Right kidney (tissue), 1 donor: ENCODE data around the gene PIK3C3.
"Not testable (repeated sequence)": the region's sequence is repeated elsewhere in the genome, so short reads cannot be mapped to it uniquely, and the experiment has no call there.

Experiments used
- DNase-seq: peaks from one replicate; pipeline ENCODE4 v3.0.0-alpha.2; 2016

The PIK3C3 gene

DNA sequence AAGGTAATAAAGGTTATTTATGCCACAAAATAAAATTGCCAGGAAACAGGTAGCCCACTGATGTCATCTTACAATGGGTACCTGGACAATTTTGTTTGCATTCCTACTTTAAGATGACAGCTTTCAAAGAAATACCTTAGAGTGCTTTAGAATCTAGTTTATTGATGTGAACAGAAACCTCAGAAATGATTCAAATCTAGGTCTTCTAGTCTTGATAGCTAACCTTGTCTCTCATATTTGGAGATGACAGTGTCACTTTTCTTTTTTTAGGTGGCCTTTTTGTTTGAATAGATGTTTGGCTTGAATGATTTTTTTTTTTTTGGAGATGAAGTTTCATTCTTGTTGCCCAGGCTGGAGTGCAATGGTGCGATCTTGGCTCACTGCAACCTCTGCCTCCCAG lies 69.1 kb downstream of the PIK3C3 start:
- no peak for DNase-seq

DNA sequence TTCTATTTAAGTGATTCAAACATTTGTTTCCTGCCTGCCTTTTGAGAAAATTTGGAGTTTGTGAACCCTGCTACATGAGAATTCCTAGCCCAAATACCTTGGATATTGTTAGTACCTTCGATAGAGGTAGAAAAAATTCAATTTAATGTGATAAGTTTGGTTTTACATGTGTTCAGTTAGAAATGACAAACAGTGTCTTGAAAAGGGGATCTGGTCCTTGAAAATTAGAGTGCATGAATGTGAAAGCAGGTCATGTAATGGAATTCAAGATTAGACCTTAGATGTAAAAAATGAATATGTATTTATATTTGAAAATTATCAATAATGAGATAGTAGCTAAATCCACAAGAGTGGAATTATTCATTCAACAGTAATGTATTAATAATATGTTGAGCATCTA lies 70.5 kb downstream of the PIK3C3 start:
- no peak for DNase-seq

DNA sequence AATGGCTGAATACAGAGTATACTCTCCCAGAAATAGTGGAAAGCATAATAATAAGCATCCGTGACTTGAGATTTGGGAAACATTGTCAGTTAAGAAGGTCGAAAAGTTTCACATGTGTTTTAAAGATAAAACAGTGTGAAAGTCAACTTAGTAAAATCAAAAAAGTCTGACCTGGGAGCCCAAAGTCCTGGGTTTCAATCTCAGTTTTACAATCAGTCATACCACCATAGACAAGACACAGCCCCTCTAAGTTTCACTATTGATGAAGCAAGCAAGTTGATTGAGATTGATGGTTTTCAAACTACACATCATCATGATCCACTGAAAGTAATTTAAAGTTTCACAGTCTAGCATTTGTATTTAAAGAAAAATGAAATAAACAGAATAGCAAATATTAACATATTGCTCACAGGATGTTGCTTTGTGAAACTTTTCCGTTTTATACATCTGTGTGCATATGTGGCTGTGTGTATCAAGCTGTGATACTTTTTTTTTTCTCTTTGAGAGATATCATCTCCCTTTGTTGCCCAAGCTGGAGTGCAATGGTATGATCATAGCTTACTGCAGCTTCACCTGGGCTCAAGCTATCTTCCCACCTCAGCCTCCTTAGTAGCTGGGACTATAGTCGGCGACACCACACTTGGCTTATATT lies 71.1 kb downstream of the PIK3C3 start:
- DNase-seq, result no peak

DNA sequence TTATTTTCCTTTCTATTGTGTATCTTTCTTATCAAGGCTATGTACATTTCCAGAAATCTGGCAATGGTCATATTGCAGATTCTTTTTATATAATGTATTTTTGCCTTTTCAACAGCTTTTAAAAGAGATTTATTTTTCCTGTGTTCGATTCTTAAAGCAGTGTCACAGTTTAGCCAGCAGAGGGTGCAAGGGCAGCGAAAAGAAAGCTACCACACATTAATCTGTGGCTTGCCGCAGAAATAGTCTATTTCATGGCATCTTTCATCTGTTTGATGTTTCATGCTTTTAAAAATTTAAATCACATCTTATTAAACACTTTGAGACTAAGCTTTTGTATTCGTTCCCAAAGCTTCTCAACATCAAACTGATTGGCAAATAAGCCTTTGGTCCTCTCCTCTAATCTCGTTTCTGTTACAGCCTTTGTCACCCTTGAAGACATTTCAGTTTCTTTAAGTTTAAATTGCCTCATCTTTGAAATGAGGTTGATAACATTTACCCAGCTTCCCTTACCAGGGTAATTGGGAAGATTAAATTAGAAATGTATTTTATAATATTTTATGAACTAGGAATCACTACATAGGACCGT lies 73.3 kb downstream of the PIK3C3 start:
- DNase-seq, result no peak

DNA sequence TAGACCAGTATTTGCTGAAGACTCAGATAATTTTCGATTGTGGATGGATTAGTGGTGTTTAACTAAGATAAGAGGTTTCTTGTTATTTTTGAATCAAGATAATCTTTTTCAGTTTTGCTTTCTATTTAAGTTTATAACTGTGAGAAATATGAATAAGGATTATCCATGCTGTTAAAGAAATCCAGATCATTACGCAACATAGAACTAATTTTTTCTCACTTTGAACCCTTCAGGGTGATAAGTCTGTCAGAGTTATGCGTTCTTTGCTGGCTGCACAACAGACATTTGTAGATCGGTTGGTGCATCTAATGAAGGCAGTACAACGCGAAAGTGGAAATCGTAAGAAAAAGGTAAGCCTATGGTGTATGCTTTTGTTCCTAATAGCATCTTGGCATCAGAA lies 74.1 kb downstream of the PIK3C3 start:
- DNase-seq, result no peak

DNA sequence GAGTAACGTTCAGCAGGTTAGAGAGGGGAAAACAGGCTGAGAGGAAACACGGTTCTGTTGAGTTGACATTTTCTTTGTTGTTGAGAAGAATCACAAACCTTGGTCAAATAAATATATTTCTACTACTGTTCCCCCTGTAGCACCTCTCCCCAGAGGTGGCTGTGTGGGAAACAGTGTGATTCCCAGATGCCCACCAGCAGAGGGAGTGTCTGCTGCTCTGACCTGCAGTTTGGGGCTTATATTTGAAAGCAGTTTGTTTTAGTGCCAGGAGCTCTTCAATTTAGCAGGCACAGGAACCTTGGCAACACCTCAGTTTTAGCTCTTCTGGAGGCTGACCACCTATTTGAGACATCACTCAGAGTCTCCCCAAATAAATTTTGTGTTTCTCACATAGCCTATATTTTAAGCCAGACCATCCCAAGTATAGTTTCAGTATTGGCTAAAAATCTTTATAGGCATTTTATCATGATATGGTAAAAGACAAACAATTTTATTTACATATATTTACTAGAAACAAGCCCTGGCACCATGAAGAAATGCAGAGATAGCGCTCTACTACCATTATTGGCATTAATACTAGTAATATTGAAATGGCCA lies 75.7 kb downstream of the PIK3C3 start:
- DNase-seq, result no peak

DNA sequence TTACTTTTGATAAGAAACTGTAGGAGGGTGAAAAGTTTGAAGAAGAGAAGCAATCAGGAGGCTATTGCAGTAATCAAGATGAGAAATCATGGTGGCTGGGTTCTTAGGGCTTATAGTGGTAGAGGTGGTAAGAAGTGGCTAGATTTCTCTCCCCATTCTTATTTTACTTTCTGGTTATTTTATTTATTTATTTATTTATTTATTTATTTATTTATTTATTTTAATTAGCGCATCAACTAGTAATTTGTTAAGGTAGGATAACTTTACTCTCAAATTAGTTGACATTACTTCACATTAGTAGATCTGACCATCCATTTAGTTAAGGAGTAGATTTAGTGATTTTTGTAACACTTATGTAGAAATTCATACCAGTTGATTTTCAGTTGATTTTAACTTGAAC lies 77.4 kb downstream of the PIK3C3 start:
- DNase-seq, result no peak

DNA sequence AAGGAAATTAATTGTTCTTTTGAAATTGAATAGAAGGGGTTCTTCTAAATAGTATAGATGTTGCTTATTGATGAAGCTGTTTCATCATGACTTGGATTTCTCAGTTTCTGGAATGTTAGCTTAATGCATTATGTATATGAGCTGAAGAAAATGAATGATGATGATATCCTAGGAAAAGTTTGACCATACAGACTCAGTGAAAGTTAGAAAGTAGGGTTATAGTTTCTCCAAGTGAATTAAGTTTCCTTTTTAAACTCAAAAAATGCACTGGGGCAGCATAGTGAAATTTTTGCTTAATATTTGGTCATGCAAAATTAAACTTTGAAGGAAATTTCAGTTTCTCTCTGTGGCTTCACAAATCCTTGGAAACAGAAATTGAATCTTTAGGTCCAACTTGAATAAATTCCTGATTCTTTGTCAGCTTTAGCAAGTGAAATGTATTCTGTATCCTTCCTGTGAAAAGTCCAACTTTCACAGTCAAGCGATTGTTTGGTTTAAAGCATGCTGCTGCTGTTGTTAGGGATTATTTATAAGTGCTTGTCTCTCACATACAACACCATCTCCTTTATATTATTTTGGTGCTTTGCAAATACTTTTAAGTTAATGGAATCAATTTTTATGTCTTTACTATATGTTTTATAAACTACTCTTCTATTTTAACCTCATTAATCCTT lies 78.2 kb downstream of the PIK3C3 start:
- DNase-seq, result no peak

DNA sequence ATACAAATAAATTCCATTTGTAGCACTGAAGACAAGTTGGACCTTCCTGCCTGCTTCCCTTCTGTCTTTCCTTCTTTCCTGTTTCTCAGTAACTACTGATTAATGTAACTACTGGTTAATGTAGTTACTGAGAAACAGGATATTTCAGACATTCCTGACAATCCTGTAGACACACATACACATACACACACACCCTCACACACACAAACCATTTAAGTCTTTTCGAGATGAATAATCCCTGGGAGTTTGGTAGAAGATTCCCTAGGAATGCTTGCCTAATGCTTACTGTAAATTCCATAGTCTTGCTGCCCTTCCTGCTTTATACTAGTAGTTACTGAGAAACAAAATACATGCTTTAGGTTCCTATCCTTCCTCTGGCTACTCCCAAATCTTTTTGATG lies 83.9 kb downstream of the PIK3C3 start:
- peak; percentile 10 for DNase-seq

DNA sequence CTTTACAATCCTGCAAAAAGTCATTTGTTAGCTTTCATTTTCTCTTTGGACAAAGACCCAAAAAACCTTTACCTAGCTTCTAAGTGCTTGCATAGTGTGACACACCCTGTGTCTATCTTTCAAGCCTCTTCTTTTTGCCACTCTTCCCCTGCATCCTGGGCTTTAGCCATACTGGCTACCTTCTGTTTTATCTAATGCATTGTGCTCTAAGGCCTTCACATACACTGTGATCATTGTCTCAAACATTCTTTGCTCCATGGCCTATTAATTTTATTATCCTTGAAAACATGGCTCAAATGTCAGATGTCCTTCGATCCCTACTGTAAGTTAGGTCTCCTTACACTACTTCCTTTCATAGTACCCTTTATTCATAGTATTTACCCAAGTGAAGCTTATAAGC lies 84.4 kb downstream of the PIK3C3 start:
- DNase-seq, result no peak

DNA sequence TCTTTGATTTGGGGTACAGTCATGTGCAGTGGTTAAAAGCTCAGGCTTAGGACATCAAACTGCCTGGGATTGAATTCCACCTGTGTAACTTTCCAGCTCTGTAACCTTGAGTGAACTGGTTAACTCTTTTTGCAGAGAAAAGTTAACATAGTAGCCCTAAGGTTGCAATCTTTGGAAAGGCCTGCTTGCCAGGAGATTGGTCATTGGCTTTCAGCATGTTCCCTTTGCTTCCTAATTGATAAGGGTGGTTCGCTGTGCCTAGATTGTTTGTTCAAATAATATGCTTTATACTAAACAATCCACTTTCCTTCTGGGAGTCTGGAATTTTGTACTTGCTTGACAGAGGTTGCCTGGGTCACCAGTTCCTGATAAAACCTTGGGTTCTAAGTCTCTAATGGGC lies 86.8 kb downstream of the PIK3C3 start:
- no peak for DNase-seq

DNA sequence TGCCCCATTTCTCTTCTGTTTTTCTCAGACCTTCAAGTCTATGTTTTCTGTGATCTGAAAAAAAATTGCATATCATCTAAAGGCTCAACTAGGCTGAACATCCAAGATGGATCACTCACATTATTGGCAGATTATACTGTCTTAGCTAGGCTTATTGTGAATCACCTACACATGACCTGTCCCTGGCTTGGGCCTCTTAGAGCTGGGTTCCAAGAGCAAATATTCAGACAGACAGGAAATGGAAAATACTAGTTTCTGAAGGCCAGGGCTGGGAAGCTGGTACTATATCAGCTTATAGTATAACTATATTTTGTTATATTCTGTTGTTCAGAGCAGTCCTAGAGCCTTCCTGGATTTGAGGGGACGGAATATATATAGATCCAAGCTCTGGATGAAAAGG lies 90.3 kb downstream of the PIK3C3 start:
- DNase-seq, result no peak

DNA sequence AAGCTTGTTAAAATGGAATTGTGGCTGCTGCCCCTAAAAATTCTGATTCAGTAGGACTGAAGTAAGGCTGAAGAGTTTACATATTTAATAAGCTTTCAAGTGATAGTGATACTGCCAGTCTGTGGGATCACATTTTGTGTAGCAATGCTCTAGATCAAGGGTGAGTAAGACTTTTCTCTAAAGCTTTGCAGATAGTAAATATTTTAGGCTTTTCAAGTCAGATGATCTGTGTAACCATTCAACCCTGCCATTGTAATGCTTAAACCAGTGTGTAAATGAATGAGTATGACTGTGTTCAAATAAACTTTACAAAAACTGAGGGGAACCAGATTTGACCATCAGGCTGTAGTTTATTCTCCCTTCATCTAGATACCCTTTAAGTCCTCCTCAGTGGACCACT lies 92.7 kb downstream of the PIK3C3 start:
- DNase-seq, result no peak

DNA sequence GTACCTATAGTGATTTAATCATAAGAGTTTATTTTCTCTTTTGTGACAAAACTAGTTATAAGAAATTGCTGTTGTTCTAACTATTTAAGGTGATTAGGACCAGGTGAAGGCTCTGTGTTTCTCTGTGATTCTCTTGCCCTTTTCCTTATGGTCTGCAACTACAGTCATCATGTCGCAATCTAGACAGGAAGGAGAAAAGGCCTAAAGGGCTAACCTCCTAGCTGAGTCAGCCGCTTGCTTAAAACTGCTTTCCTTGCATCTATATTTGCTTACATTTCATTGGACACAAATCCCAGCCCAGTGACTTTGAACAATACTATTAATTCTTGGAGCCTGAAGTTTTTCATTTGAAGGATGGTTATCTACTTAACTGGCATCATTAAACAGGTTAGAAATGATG lies 93.1 kb downstream of the PIK3C3 start:
- no peak for DNase-seq

DNA sequence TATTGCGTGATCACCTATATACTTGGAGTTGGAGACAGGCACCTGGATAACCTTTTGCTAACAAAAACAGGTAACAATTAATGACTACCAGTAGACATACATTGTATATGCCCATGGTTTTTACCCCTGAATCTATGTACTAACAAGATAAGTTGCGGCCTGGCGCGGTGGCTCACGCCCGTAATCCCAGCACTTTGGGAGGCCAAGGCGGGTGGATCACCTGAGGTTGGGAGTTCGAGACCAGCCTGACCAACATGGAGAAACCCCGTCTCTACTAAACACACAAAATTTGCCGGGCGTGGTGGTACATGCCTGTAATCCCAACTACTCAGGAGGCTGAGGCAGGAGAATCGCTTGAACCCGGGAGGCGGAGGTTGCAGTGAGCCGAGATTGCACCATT lies 94.5 kb downstream of the PIK3C3 start:
- not testable (repeated sequence) for DNase-seq

DNA sequence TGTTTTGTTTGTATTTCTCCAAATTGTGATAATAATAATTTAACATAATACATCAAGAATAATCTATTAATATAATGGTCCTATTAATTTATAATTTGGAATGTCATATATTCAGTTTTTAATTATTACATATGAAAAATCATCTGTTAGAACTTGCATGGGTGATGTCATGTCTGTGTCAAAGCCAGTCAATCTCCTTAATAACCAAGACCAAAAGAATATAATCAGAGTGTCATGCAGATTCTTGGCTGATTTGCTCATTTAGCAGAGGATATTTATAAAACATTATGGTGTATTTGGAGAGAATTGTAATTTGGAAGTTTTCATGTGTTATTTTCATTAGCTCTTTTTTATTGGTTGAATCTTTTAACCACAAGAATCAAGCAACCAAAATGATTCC lies 96.4 kb downstream of the PIK3C3 start:
- no peak for DNase-seq

DNA sequence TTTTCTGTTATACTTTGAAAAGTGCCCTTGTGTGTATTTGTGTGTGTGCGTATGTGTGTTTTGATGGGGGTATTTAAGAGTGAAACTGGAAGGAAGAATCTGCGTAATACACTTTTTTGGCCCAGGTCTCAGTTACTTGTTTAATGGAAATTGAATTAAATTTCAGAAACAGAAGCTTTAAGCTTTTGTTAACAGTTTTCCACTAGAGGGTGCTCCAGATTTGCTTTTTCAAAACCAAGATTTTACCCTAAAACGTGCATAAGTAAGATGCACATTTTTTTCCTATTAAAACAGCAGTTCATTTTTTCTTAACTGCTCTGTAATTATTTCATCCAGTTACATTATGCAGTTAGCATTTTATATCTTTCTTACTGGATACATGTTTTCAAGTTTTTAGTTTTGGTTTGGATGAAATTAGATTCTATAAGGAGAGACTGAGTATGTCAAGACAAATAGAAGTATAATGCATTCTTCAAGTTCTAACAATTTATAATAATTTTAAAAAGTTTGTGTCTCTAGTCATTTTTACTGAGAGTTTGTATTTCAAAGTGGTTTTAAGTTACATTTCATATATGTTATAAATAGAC lies 97.2 kb downstream of the PIK3C3 start:
- no peak for DNase-seq

DNA sequence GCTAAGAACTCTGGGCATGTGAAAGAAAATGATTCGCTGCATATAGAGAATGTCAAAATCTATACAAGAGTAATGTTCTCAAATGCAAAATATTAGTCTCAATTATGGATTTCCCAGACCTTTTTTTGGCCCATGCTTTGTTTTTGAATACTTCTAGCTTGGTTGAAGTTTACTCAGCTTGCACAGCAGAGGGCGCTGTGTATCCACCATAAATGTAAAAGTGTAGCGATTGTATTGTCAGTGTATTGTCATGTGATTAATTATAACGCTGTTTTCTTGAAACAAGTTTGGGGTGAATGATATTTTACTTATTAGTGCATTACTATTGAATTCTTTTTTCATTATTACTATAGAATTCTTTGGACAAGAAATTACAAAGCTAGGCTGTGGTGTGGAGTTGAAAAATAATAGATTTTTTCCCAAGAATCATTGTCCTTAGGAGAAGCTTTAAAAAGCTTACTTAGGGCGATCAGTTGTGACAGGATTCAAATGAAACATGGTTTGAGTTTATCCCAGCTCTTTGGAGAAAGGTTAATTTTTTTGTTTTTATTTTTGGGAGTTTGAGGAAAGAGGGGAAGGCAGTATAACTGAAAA lies 98.3 kb downstream of the PIK3C3 start:
- peak; percentile 21 for DNase-seq

DNA sequence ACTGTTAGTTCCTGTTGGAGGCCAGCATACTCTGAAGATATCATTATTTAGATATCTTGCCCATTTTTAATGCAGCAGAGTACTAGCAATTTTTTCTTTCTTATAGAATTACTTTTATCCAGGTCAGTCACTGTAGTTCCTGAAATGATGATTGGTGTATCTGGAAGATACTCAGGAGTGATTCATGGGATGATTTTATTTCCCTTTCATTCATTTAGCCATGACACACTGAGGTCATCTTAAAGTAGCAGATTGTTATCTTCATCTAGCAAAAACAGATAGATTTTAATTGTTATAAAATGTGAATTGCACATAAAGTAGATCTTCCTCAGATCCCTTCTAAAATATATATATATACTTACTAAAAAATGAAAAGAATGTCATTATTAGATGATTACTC lies 109.1 kb downstream of the PIK3C3 start:
- no peak for DNase-seq

DNA sequence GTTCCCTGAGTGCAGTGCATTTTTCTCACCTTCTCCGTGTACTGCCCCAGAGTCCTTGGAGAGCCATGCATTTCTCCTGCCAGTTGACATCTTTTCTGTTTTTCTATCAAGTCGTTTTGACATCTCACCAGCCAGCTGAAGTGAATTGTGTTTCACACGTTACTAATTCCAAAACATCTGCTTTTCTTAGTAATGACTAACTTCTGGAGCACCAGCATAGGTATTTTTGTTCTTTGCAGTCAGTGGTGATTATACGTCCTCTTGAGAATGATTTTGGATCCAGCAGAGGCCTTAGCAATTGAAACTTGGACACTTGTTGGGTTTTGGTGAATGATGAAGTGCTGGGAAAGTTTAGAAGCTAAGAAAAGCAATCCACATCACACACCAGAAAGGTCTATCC lies 112.5 kb downstream of the PIK3C3 start:
- DNase-seq, result no peak

DNA sequence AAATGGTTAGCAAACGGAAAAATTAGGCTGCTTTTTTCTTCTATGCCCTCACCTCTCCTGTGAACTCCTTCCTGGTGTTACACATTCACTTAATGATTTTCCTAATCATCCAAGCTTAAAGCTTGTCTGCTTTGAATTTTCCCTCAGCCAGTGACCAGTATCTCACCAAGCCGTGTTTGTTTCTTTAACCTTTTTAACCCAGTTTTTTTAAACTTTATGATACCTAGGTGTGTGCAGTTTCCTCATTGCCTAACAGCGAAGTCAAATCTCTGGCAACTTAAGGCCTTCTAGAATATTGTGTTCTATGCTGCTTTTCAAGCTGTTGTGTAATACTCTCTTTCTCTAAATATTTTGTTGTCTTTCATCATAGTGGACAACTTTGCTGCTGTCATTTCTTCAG lies 113.0 kb downstream of the PIK3C3 start:
- DNase-seq, result no peak

DNA sequence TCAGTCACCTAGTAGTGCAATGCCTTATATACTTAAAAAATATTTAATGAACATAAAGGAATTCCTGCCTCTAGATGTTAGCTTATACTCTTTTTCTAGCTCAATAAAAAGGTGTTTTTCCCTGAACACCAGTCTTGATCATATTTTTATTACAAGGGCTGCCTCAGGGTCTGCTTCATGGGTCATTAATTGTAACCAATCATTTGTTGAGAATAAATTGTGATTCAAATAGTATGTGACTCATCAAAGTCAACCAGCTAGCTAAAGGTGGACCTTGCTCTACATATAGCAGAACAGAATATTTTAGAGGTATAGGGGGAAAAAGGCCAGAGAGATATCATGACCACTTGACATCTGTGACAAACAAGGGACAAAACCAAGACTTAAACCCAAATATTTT lies 114.0 kb downstream of the PIK3C3 start:
- DNase-seq, result no peak

DNA sequence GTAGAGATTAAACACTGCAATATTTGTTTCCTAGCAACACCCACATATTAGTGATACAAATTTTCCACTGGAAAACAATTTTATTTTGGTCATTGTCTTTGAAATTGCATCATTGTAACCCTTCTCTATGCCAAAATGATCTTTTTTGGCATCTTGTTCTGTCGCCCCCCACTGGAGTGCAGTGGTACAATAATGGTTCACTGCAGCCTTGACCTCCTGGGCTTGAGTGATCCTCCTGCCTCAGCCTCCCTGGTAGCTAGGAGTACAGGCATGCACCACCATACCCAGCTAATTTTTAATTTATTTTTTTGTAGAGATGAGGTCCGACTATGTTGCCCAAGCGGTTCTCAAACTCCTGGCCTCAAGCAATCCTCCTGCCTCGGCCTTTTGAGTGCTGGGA lies 117.4 kb downstream of the PIK3C3 start:
- DNase-seq, result no peak
